Measurements from ENCODE around the gene MTARC1. TPM values are rescaled to one million over a fixed set of nuclear protein-coding genes. Genes with fewer than 3 reads are reported as not detected.

MTARC1 gene
- polyA plus RNA-seq (2013, experiment 1 of 4), result 21.7 TPM
- 20.9 TPM for polyA plus RNA-seq (2013, experiment 2 of 4)
- 14.0 TPM for polyA plus RNA-seq (2013, experiment 3 of 4)
- 15.4 TPM for polyA plus RNA-seq (2013, experiment 4 of 4)

DNA sequence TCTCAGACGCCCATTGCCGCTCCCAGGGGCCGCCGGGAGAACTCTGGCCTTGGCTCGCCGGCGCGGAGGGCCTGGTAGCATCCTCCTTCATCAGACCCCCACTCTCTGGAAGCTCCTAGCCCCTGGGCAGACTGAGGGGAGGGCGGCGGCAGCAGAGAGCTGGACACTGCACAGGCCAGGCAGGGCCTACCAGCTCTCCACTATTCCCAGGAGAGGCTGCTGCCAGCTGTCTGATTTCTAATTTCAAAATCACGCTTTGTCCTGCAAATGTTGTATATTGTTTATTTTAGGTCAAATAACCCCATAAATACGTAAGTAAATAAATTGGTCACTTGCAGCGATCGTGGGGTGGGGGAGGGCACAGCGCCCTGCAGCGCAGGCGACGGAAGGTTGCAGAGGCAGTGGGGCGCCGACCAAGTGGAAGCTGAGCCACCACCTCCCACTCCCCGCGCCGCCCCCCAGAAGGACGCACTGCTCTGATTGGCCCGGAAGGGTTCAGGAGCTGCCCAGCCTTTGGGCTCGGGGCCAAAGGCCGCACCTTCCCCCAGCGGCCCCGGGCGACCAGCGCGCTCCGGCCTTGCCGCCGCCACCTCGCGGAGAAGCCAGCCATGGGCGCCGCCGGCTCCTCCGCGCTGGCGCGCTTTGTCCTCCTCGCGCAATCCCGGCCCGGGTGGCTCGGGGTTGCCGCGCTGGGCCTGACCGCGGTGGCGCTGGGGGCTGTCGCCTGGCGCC lies at the start of gene MTARC1:
Gene MTARC1 (plus strand): TSS at position 577 of the 732 bp plus-strand sequence. CDS start 32 bp downstream, at position 609.
- H3K27ac ChIP-seq (ENCODE audit: insufficient read depth, low read depth, low read length, poor library complexity, severe bottlenecking), result no peak within 1 kb of the TSS
- H3K27me3 ChIP-seq (ENCODE audit: control insufficient read depth, insufficient read depth, low read length, poor library complexity, severe bottlenecking), result peaks cover 12% of the 10 kb centered on the region
- WGBS, 2 experiments, result 1% methylated on average over 54 to 55 of the region's 56 CpGs
- H3K9me3 ChIP-seq (ENCODE audit: control insufficient read depth, low read length), result no peaks in the 10 kb centered on the region
- peak within 1 kb of the TSS; percentile 68 for H3K4me3 ChIP-seq (ENCODE audit: insufficient read depth, low read depth, low read length)
- no peaks in the 10 kb centered on the region for H3K36me3 ChIP-seq (ENCODE audit: control insufficient read depth, insufficient read depth, low read length)
- peaks cover 5% of the 10 kb centered on the region for H3K4me1 ChIP-seq (ENCODE audit: control insufficient read depth, insufficient read depth, low read length)

DNA sequence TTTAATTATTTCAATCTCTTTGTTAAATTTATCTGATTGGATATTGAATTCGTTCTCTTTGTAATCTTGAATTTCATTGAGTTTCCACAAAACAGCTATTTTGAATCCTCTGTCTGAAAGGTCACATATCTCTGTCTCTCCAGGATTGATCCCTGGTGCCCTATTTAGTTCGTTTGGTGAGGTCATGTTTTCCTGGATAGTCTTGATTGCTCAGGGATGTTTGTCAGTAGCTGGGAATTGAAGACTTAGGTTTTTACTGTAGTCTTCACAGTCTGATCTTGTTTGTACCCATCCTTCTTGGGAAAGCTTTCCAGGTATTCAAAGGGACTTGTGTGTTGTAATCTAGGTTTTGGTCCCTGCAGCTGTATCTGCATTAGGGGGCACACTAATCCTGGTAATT lies 45.4 kb upstream of the MTARC1 start:
- H3K4me3 ChIP-seq (ENCODE audit: insufficient read depth, low read depth, low read length), result no peak overlapping the region
- WGBS, 2 experiments, result 84 to 86% methylated on average over 2 of the region's 2 CpGs
- peaks cover 4% of the 10 kb centered on the region for H3K27me3 ChIP-seq (ENCODE audit: control insufficient read depth, insufficient read depth, low read length, poor library complexity, severe bottlenecking)
- H3K4me1 ChIP-seq (ENCODE audit: control insufficient read depth, insufficient read depth, low read length), result no peaks in the 10 kb centered on the region
- no peaks in the 10 kb centered on the region for H3K9me3 ChIP-seq (ENCODE audit: control insufficient read depth, low read length)
- no peak overlapping the region for H3K27ac ChIP-seq (ENCODE audit: insufficient read depth, low read depth, low read length, poor library complexity, severe bottlenecking)
- H3K36me3 ChIP-seq (ENCODE audit: control insufficient read depth, insufficient read depth, low read length), result no peaks in the 10 kb centered on the region

DNA sequence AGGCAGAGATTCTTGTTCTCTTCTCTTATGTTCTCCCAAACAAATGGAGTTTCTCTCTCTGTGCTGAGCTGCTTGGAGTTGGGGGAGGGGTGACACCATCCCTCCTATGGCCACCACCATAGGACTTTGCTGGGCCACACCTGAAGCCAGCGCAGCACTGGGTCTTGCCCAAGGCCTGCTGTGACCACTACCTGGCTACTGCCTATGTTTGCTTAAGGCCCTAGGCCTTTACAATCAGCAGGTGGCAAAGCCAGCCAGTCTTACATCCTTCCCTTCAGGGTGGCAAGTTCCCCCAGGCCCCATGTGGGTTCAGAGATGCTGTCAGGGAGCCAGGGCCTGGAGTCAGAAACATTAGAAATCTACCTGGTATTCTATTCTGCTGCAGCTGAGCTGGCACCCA lies 44.9 kb upstream of the MTARC1 start:
- Histone ChIP-seq H3K27me3 (ENCODE audit: control insufficient read depth, insufficient read depth, low read length, poor library complexity, severe bottlenecking) (peaks cover 9% of the 10 kb centered on the region), H3K27ac (ENCODE audit: insufficient read depth, low read depth, low read length, poor library complexity, severe bottlenecking) (no peak overlapping the region), H3K4me3 (ENCODE audit: insufficient read depth, low read depth, low read length) (no peak overlapping the region), H3K9me3 (ENCODE audit: control insufficient read depth, low read length) (no peaks in the 10 kb centered on the region), H3K4me1 (ENCODE audit: control insufficient read depth, insufficient read depth, low read length) (no peaks in the 10 kb centered on the region), H3K36me3 (ENCODE audit: control insufficient read depth, insufficient read depth, low read length) (no peaks in the 10 kb centered on the region)
- 88 to 96% methylated on average over 1 of the region's 1 CpG for WGBS, 2 experiments

DNA sequence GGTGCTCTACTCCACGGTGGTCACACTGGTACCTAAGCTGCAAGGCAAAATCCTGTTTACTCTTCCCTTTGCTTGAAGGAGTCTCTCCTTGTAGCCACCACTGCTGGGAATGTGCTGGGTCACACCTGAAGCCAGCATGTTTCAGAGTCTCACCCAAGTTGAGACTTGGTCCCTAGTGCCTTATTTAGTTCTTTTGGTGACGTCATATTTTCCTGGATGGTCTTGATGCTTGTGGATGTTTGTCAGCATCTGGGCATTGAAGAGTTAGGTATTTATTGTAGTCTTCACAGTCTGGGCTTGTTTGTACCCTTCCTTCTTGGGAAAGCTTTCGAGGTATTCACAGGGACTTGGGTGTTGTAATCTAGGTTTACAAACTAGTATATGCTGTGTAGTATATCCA lies 44.2 kb upstream of the MTARC1 start:
- Histone ChIP-seq H3K4me1 (ENCODE audit: control insufficient read depth, insufficient read depth, low read length) (no peaks in the 10 kb centered on the region), H3K27ac (ENCODE audit: insufficient read depth, low read depth, low read length, poor library complexity, severe bottlenecking) (no peak overlapping the region), H3K27me3 (ENCODE audit: control insufficient read depth, insufficient read depth, low read length, poor library complexity, severe bottlenecking) (peaks cover 16% of the 10 kb centered on the region), H3K36me3 (ENCODE audit: control insufficient read depth, insufficient read depth, low read length) (no peaks in the 10 kb centered on the region), H3K9me3 (ENCODE audit: control insufficient read depth, low read length) (no peaks in the 10 kb centered on the region), H3K4me3 (ENCODE audit: insufficient read depth, low read depth, low read length) (no peak overlapping the region)
- WGBS, 2 experiments, result 92 to 97% methylated on average over 3 of the region's 3 CpGs

DNA sequence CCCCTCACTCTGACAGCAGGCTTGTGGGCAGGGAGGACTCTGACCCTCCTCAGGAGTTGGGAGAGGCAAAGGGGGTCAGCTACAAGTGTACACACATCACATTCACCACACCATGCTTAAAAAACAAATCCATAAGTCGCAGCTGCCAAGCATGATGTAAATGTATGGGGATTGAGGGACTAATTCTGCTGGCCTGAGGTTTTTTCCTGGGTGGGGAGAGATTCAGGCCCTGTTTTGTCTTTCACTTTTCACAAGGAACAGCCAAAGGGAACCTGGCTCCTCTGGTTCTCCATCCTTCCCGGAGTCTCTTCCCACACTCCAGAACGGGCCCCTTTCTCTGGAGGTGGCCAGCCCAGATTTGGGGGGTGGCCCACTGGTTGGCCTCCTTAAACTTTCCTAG lies 39.9 kb upstream of the MTARC1 start:
- no peak overlapping the region for H3K4me3 ChIP-seq (ENCODE audit: insufficient read depth, low read depth, low read length)
- no peaks in the 10 kb centered on the region for H3K4me1 ChIP-seq (ENCODE audit: control insufficient read depth, insufficient read depth, low read length)
- no peak overlapping the region for H3K27ac ChIP-seq (ENCODE audit: insufficient read depth, low read depth, low read length, poor library complexity, severe bottlenecking)
- H3K27me3 ChIP-seq (ENCODE audit: control insufficient read depth, insufficient read depth, low read length, poor library complexity, severe bottlenecking), result peaks cover 47% of the 10 kb centered on the region
- no peaks in the 10 kb centered on the region for H3K36me3 ChIP-seq (ENCODE audit: control insufficient read depth, insufficient read depth, low read length)
- H3K9me3 ChIP-seq (ENCODE audit: control insufficient read depth, low read length), result no peaks in the 10 kb centered on the region
- 82 to 92% methylated on average over 3 of the region's 3 CpGs for WGBS, 2 experiments

DNA sequence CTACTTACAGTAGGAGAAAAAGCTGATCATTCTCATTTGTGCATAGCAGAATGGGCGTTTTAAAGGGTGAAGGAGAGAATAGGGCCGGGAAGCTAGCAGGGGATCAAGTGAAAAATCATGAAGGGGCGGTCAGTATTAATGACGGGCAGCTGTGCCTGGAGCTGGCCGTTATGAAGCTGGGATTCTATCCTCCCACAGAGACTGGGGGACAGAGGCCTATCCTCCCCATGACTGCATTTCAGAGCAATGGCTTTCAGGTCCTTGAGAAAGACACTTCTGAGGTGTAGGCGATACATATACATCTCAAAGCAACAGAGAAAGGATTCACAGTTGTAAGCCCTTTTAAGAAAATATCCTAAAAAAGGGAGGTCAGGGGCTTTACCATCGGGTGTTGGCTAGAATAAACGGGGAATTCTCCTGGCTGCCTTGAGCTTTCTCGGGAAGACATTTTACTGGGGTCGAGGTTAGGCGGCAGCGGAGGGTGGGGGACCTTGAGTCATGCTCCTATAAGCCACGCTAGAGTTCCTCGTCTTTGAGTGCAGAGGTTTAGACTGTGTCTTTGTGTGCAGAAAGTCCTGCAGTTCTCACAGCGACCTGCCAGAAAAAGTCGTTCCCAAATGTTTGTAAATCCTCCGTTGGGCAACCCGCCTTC lies 39.1 kb upstream of the MTARC1 start:
- Histone ChIP-seq H3K27ac (ENCODE audit: insufficient read depth, low read depth, low read length, poor library complexity, severe bottlenecking) (no peak overlapping the region), H3K27me3 (ENCODE audit: control insufficient read depth, insufficient read depth, low read length, poor library complexity, severe bottlenecking) (peaks cover 47% of the 10 kb centered on the region), H3K36me3 (ENCODE audit: control insufficient read depth, insufficient read depth, low read length) (no peaks in the 10 kb centered on the region), H3K4me1 (ENCODE audit: control insufficient read depth, insufficient read depth, low read length) (no peaks in the 10 kb centered on the region), H3K4me3 (ENCODE audit: insufficient read depth, low read depth, low read length) (peak overlapping the region; percentile 48), H3K9me3 (ENCODE audit: control insufficient read depth, low read length) (no peaks in the 10 kb centered on the region)
- 8% methylated on average over 18 of the region's 18 CpGs for WGBS, 2 experiments

DNA sequence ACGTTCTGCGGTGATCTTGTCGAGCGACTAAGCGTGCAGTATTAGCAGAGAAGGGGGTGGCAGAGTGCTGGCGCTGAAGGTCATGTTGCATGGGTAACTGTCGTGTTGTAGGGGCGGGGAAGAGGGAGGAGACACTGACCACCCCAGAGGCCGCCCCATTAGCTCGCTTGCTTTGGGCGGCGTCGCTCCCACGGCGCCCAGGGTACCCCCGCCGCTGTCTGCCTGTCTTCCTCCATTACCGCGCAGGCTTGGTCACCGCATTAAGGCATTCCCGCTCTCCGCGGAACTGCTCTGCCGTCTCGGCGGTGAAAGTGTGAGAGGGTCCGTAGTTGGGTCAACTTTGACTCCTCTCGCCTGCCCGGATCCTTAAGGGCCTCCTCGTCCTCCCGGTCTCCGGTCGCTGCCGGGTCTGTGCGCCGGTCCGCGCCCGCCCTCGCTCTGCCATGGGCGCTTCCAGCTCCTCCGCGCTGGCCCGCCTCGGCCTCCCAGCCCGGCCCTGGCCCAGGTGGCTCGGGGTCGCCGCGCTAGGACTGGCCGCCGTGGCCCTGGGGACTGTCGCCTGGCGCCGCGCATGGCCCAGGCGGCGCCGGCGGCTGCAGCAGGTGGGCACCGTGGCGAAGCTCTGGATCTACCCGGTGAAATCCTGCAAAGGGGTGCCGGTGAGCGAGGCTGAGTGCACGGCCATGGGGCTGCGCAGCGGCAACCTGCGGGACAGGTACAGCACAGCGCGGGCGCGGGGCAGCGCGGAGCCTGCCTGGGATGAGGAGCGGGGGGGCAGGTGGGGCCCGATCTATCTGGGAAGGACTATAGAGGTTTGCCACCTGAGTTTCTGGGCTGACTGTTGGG lies 38.4 kb upstream of the MTARC1 start, which contains the start of gene MTARC2:
Gene MTARC2 (plus strand): TSS at position 234 of the 846 bp plus-strand sequence. CDS start 210 bp downstream, at position 444.
- Histone ChIP-seq H3K9me3 (ENCODE audit: control insufficient read depth, low read length) (no peaks in the 10 kb centered on the region), H3K27ac (ENCODE audit: insufficient read depth, low read depth, low read length, poor library complexity, severe bottlenecking) (no peak within 1 kb of the TSS), H3K4me3 (ENCODE audit: insufficient read depth, low read depth, low read length) (peak within 1 kb of the TSS; percentile 48), H3K36me3 (ENCODE audit: control insufficient read depth, insufficient read depth, low read length) (no peaks in the 10 kb centered on the region), H3K27me3 (ENCODE audit: control insufficient read depth, insufficient read depth, low read length, poor library complexity, severe bottlenecking) (peaks cover 47% of the 10 kb centered on the region), H3K4me1 (ENCODE audit: control insufficient read depth, insufficient read depth, low read length) (no peaks in the 10 kb centered on the region)
- 1% methylated on average over 77 of the region's 77 CpGs for WGBS, 2 experiments

DNA sequence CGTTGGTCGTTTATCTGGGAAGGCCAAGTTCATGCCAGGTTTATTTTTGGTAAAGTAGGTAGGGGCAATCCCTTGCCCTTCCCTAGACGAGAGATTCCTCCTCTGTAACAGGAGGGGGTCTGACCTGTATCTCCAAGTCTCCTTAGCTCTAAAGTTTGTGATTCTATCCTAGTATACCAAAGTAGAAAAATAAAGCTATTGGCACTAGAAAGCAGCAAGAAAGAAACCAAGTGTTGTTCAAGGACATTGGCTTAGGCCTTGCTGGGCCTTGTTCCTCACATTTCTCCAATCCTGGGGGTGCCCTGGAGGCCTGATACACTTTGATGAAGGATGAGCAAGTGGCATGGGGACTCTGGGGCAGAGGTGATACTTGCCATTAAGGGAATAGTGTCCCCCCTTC lies 37.8 kb upstream of the MTARC1 start:
- Histone ChIP-seq H3K27me3 (ENCODE audit: control insufficient read depth, insufficient read depth, low read length, poor library complexity, severe bottlenecking) (peaks cover 47% of the 10 kb centered on the region), H3K27ac (ENCODE audit: insufficient read depth, low read depth, low read length, poor library complexity, severe bottlenecking) (no peak overlapping the region), H3K9me3 (ENCODE audit: control insufficient read depth, low read length) (no peaks in the 10 kb centered on the region), H3K36me3 (ENCODE audit: control insufficient read depth, insufficient read depth, low read length) (no peaks in the 10 kb centered on the region), H3K4me3 (ENCODE audit: insufficient read depth, low read depth, low read length) (peak overlapping the region; percentile 48), H3K4me1 (ENCODE audit: control insufficient read depth, insufficient read depth, low read length) (no peaks in the 10 kb centered on the region)
- 13 to 18% methylated on average over 2 to 3 of the region's 3 CpGs for WGBS, 2 experiments

DNA sequence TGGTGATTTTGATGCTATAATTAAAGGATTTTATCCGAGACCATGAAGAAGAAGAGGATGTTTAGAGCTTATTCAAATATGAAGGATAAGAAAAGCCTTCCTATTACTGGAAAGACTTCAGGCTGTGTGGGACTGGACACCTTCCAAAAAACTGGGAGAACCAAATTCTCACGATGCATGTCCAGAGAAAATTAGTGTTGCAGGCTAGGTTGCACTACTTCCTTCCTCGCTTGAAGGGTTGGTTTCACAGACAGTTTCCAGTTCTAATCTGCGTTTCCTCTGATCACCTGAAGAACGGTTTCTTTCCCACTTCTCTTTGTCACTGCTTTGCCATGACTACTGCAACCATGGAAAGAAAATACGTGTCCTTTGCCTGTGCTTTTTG lies 36.6 kb upstream of the MTARC1 start:
- Histone ChIP-seq H3K27ac (ENCODE audit: insufficient read depth, low read depth, low read length, poor library complexity, severe bottlenecking) (no peak overlapping the region), H3K4me1 (ENCODE audit: control insufficient read depth, insufficient read depth, low read length) (no peaks in the 10 kb centered on the region), H3K36me3 (ENCODE audit: control insufficient read depth, insufficient read depth, low read length) (no peaks in the 10 kb centered on the region), H3K9me3 (ENCODE audit: control insufficient read depth, low read length) (no peaks in the 10 kb centered on the region), H3K4me3 (ENCODE audit: insufficient read depth, low read depth, low read length) (no peak overlapping the region), H3K27me3 (ENCODE audit: control insufficient read depth, insufficient read depth, low read length, poor library complexity, severe bottlenecking) (peaks cover 47% of the 10 kb centered on the region)
- WGBS, 2 experiments, result 87 to 88% methylated on average over 6 of the region's 6 CpGs

DNA sequence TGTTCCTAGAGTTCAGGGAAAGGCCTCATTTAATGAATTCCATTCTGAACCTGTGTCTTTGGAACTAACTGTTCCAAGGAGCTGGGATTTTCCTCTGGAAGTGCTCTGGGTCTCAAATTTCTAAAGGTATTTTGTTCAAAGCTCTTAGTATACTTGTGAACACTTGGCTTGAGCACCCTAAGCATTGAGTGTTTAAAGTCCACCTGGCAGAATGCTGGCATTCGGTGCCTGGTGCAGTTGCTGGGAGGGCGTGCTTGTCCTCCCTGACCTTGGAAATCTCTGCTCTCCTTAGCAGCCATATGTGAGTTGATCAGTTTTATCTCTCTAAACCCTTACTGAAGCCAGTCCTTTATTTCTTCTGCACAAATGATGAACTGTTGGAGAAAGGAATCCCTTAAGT lies 35.6 kb upstream of the MTARC1 start:
- Histone ChIP-seq H3K4me3 (ENCODE audit: insufficient read depth, low read depth, low read length) (no peak overlapping the region), H3K27ac (ENCODE audit: insufficient read depth, low read depth, low read length, poor library complexity, severe bottlenecking) (no peak overlapping the region), H3K27me3 (ENCODE audit: control insufficient read depth, insufficient read depth, low read length, poor library complexity, severe bottlenecking) (peaks cover 45% of the 10 kb centered on the region), H3K9me3 (ENCODE audit: control insufficient read depth, low read length) (no peaks in the 10 kb centered on the region), H3K36me3 (ENCODE audit: control insufficient read depth, insufficient read depth, low read length) (no peaks in the 10 kb centered on the region), H3K4me1 (ENCODE audit: control insufficient read depth, insufficient read depth, low read length) (no peaks in the 10 kb centered on the region)
- WGBS, 2 experiments, result 84 to 88% methylated on average over 2 of the region's 2 CpGs
